Measurements from ENCODE around the gene SLC13A3. TPM values are rescaled to one million over a fixed set of nuclear protein-coding genes. Genes with fewer than 3 reads are reported as not detected.

The SLC13A3 gene
- total RNA-seq, 1 experiment from 2014 or later, result 1.3 TPM

DNA sequence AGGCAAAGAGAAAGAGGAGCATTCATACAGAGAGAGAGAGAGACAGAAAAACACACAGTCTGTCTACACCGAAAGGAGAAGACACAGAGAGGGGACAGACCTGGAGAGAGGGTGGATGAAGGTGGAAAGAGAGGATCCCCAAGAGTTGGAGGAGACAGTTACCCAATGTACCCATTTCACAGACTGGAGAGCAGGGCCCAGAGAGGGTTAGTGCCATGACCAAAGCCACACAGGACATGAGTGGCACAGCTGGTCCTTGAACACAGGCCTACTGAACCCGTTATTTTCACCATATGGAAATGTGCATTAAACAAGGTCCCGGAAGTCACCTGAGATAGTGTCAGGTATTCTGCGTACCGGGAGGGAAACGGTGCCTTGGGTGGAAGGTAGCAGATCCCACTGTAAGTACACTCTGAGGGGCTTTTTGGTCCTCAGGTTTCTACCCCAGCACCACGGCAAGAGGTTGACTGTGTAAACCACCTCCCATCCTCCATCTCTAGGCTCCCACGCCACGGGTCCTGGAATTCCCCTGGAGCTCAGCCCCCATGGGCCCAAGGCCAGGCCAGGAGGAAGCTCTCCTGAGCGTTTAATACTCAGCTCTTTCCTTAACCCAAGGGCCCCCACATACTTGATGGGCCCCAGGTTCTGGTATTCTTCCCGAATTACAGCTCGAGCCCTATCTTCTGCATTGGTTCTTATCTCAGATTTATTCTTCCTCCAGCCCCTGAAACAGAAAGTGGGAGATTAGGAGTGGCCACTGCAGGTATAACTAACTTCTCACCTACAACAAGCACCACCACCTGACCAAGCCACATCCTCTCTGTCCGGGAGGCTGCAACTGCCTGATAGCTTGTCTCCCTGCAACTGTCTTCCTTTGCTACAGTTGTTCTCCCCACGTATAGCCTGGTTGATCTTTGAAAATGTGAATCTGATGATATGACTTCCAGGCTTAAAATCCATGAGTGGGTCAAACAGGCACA, 62.4 kb downstream of the SLC13A3 start:
- Histone ChIP-seq H3K4me3 (ENCODE audit: low read depth, low read length, poor library complexity, severe bottlenecking) (no peak overlapping the region), H3K4me1 (ENCODE audit: insufficient read depth, low read length, poor library complexity, severe bottlenecking) (peaks cover 4% of the 10 kb centered on the region), H3K27ac (ENCODE audit: low read depth, low read length, poor library complexity, severe bottlenecking) (no peak overlapping the region), H3K9me3 (ENCODE audit: low read depth, low read length, poor library complexity, severe bottlenecking) (no peaks in the 10 kb centered on the region), H3K36me3 (ENCODE audit: insufficient read depth, low read length, poor library complexity, severe bottlenecking) (no peaks in the 10 kb centered on the region), H3K27me3 (replicated peaks; ENCODE audit: insufficient read depth, low read depth, low read length, poor library complexity) (no peaks in the 10 kb centered on the region)
- TF ChIP-seq, protein P1, sequence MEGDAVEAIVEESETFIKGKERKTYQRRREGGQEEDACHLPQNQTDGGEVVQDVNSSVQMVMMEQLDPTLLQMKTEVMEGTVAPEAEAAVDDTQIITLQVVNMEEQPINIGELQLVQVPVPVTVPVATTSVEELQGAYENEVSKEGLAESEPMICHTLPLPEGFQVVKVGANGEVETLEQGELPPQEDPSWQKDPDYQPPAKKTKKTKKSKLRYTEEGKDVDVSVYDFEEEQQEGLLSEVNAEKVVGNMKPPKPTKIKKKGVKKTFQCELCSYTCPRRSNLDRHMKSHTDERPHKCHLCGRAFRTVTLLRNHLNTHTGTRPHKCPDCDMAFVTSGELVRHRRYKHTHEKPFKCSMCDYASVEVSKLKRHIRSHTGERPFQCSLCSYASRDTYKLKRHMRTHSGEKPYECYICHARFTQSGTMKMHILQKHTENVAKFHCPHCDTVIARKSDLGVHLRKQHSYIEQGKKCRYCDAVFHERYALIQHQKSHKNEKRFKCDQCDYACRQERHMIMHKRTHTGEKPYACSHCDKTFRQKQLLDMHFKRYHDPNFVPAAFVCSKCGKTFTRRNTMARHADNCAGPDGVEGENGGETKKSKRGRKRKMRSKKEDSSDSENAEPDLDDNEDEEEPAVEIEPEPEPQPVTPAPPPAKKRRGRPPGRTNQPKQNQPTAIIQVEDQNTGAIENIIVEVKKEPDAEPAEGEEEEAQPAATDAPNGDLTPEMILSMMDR (conservative IDR thresholded peaks at IDR 0.05; ENCODE audit: low read depth, low read length), result no peak
- no peak for TF ChIP-seq EZH2 (IDR thresholded peaks at IDR 0.05; ENCODE audit: borderline replicate concordance, low read depth, low read length, poor library complexity, severe bottlenecking)
- ChIA-PET CTCF (no interaction called here), POLR2A (ENCODE audit: low non-redundant PET) (no interaction called here)
- no TSS peak for BruUV-seq (replicated peaks)
- no peak for DNase-seq (ENCODE audit: low spot score)
- intact Hi-C loops (cut with micrococcal nuclease; ENCODE audit: unreplicated experiment), result no loop called here

DNA sequence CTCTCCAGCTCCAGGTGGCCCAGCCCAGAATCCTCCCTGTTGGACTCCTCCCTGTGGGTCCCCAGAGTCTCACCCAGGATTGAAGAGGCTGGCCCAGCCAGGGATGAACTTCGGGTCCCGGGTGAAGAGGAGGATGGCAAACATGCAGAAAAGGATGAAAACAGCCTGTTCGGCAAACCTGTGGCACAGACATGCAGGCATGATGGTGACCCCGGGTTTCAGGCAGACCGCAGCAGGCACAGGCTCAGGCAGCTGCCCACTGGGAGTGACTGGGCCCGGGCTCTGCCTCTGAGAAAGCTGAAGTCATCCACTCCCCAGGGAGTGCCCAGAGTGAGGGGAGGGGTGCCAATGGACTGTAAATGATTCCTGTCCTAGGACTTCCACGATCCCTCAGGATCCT, 63.3 kb downstream of the SLC13A3 start:
- no peak for DNase-seq (ENCODE audit: low spot score)
- CTCF ChIA-PET, result no interaction called here
- Histone ChIP-seq H3K36me3 (ENCODE audit: insufficient read depth, low read length, poor library complexity, severe bottlenecking) (no peaks in the 10 kb centered on the region), H3K9me3 (ENCODE audit: low read depth, low read length, poor library complexity, severe bottlenecking) (no peaks in the 10 kb centered on the region), H3K27me3 (replicated peaks; ENCODE audit: insufficient read depth, low read depth, low read length, poor library complexity) (no peaks in the 10 kb centered on the region), H3K27ac (ENCODE audit: low read depth, low read length, poor library complexity, severe bottlenecking) (no peak overlapping the region), H3K4me1 (ENCODE audit: insufficient read depth, low read length, poor library complexity, severe bottlenecking) (peaks cover 10% of the 10 kb centered on the region), H3K4me3 (ENCODE audit: low read depth, low read length, poor library complexity, severe bottlenecking) (no peak overlapping the region)
- no peak for TF ChIP-seq EZH2 (IDR thresholded peaks at IDR 0.05; ENCODE audit: borderline replicate concordance, low read depth, low read length, poor library complexity, severe bottlenecking)
- TF ChIP-seq, protein P1 (conservative IDR thresholded peaks at IDR 0.05; ENCODE audit: low read depth, low read length), result no peak
- POLR2A ChIA-PET (ENCODE audit: low non-redundant PET), result no interaction called here
- no TSS peak for BruUV-seq (replicated peaks)
- intact Hi-C loops (cut with micrococcal nuclease; ENCODE audit: unreplicated experiment), result no loop called here

GRCh38 chr20:46586724-46587123, 64.5 kb downstream of the SLC13A3 start:
- H3K27ac ChIP-seq (ENCODE audit: low read depth, low read length, poor library complexity, severe bottlenecking), result no peak overlapping the region
- CTCF ChIA-PET, result no interaction called here
- no TSS peak for BruUV-seq (replicated peaks)
- POLR2A ChIA-PET (ENCODE audit: low non-redundant PET), result no interaction called here
- no peak overlapping the region for H3K4me3 ChIP-seq (ENCODE audit: low read depth, low read length, poor library complexity, severe bottlenecking)
- peaks cover 10% of the 10 kb centered on the region for H3K4me1 ChIP-seq (ENCODE audit: insufficient read depth, low read length, poor library complexity, severe bottlenecking)
- DNase-seq (ENCODE audit: low spot score), result no peak
- no peaks in the 10 kb centered on the region for H3K9me3 ChIP-seq (ENCODE audit: low read depth, low read length, poor library complexity, severe bottlenecking)
- H3K27me3 ChIP-seq (replicated peaks; ENCODE audit: insufficient read depth, low read depth, low read length, poor library complexity), result no peaks in the 10 kb centered on the region
- TF ChIP-seq, protein P1 (conservative IDR thresholded peaks at IDR 0.05; ENCODE audit: low read depth, low read length), result no peak
- no peak for TF ChIP-seq EZH2 (IDR thresholded peaks at IDR 0.05; ENCODE audit: borderline replicate concordance, low read depth, low read length, poor library complexity, severe bottlenecking)
- no peaks in the 10 kb centered on the region for H3K36me3 ChIP-seq (ENCODE audit: insufficient read depth, low read length, poor library complexity, severe bottlenecking)
- intact Hi-C loops (cut with micrococcal nuclease; ENCODE audit: unreplicated experiment), result no loop called here
